Neural cell (in vitro differentiated cells): Measurements from ENCODE around the gene SDC1. TPM values are rescaled to one million over a fixed set of nuclear protein-coding genes. Genes with fewer than 3 reads are reported as not detected.

Experiments
- H2AFZ ChIP-seq: fragments of 200-600, 300-800 bp; sonication (generic), shearing (Covaris generic); 2 replicates; pipeline ENCODE4 v1.6.0; 2014; ENCODE audit warnings: low read depth, mild to moderate bottlenecking, antibody characterized with exemption, low read length, moderate library complexity
- H3F3A ChIP-seq: fragments of 200-600 bp; shearing (Covaris generic); 2 replicates; pipeline ENCODE4 v1.6.1; 2016; ENCODE audit warnings: mild to moderate bottlenecking, moderate library complexity, mixed read lengths, antibody characterized with exemption, low read length; ENCODE audit not compliant: insufficient read depth, poor library complexity, severe bottlenecking
- H3K27ac ChIP-seq: fragments of 200-600, 300-800 bp; sonication (generic), shearing (Covaris generic); 2 replicates; pipeline ENCODE4 v1.5.1; 2014; ENCODE audit warnings: mild to moderate bottlenecking, low read length, moderate library complexity
- H3K27me3 ChIP-seq: fragments of 300-800, 200-600 bp; sonication (generic), shearing (Covaris generic); 2 replicates; pipeline ENCODE4 v1.6.0; 2014; ENCODE audit warnings: mild to moderate bottlenecking, low read depth, low read length, moderate library complexity; ENCODE audit not compliant: insufficient read depth
- H3K36me3 ChIP-seq: fragments of 300-800, 200-600 bp; sonication (generic), shearing (Covaris generic); 2 replicates; pipeline ENCODE4 v1.5.1; 2014; ENCODE audit warnings: mild to moderate bottlenecking, antibody characterized with exemption, low read length, moderate library complexity; ENCODE audit not compliant: insufficient read depth
- H3K4me2 ChIP-seq: fragments of 300-800, 200-600 bp; sonication (generic), shearing (Covaris generic); 2 replicates; pipeline ENCODE4 v1.6.0; 2014; ENCODE audit warnings: mild to moderate bottlenecking, low read length
- H3K4me3 ChIP-seq: fragments of 300-800, 200-600 bp; sonication (generic), shearing (Covaris generic); 2 replicates; pipeline ENCODE4 v1.5.1; 2014; ENCODE audit warnings: mild to moderate bottlenecking, low read length, moderate library complexity
- H3K79me2 ChIP-seq: fragments of 200-600 bp; shearing (Covaris generic); replicated peaks from 2 replicates; pipeline ENCODE4 v1.6.0; 2014; ENCODE audit warnings: mild to moderate bottlenecking, low read length, moderate library complexity; ENCODE audit not compliant: insufficient read depth
- H3K9ac ChIP-seq: fragments of 300-800, 200-600 bp; sonication (generic), shearing (Covaris generic); 2 replicates; pipeline ENCODE4 v1.6.1; 2016; ENCODE audit warnings: mild to moderate bottlenecking, low read length, mixed read lengths
- H3K9me2 ChIP-seq: fragments of 200-600 bp; shearing (Covaris generic); 2 replicates; pipeline ENCODE4 v1.6.1; 2016; ENCODE audit warnings: mild to moderate bottlenecking, low read length, mixed read lengths; ENCODE audit not compliant: insufficient read depth
- H3K9me3 ChIP-seq: fragments of 200-600, 300-800 bp; sonication (generic), shearing (Covaris generic); 2 replicates; pipeline ENCODE4 v1.6.1; 2016; ENCODE audit warnings: mild to moderate bottlenecking, mixed run types, low read length, moderate library complexity, mixed read lengths
- H4K20me1 ChIP-seq: fragments of 200-600 bp; shearing (Covaris generic); 2 replicates; pipeline ENCODE4 v1.6.1; 2016; ENCODE audit warnings: mild to moderate bottlenecking, mixed run types; ENCODE audit not compliant: insufficient read depth
- CTCF ChIP-seq: fragments of 450-650 bp; IDR thresholded peaks from 2 replicates; pipeline ENCODE4 v1.5.1; 2014; ENCODE audit warnings: antibody characterized with exemption, mild to moderate bottlenecking, moderate library complexity; ENCODE audit not compliant: poor library complexity, severe bottlenecking
- EP300 ChIP-seq: fragments of 450-650 bp; conservative IDR thresholded peaks from 2 replicates; pipeline ENCODE4 v1.6.1; 2014; ENCODE audit warnings: antibody characterized with exemption, mild to moderate bottlenecking, moderate library complexity; ENCODE audit not compliant: poor library complexity, severe bottlenecking
- EZH2 ChIP-seq: fragments of 200-600, 300-800 bp; shearing (Covaris generic), sonication (generic); IDR thresholded peaks from 2 replicates; pipeline ENCODE4 v1.6.1; 2014; ENCODE audit warnings: antibody characterized with exemption, low read length, borderline replicate concordance, mild to moderate bottlenecking; ENCODE audit not compliant: insufficient read depth, poor library complexity, severe bottlenecking
- MXI1 ChIP-seq: fragments of 450-650 bp; conservative IDR thresholded peaks from 2 replicates; pipeline ENCODE4 v1.6.1; 2014; ENCODE audit warnings: antibody characterized with exemption, mild to moderate bottlenecking; ENCODE audit not compliant: poor library complexity, severe bottlenecking
- POLR2AphosphoS5 ChIP-seq: IDR thresholded peaks from 2 replicates; pipeline ENCODE4 v1.6.1; 2012
- RAD21 ChIP-seq: fragments of 450-650 bp; conservative IDR thresholded peaks from 2 replicates; pipeline ENCODE4 v1.6.1; 2014; ENCODE audit warnings: antibody characterized with exemption, mild to moderate bottlenecking, moderate library complexity
- REST ChIP-seq: IDR thresholded peaks from 2 replicates; pipeline ENCODE4 v1.6.1; 2012; ENCODE audit warnings: borderline replicate concordance
- SMC3 ChIP-seq: fragments of 450-650 bp; conservative IDR thresholded peaks from 2 replicates; pipeline ENCODE4 v1.6.1; 2014; ENCODE audit warnings: antibody characterized with exemption, mild to moderate bottlenecking, moderate library complexity; ENCODE audit not compliant: poor library complexity
- TAF1 ChIP-seq: IDR thresholded peaks from 2 replicates; pipeline ENCODE4 v1.6.1; 2012; ENCODE audit warnings: low read depth
- polyA plus RNA-seq: library from polyadenylated mRNA; depleted of rRNA; stranded (reverse); fragments of >200 nt; gene quantifications from 2 replicates; pipeline ENCODE4 v1.2.3, GENCODE V29; 2014

Gene SDC1
- polyA plus RNA-seq, 1 donor from 2014 or later: 14.9 TPM

- TF ChIP-seq EP300: no peak
- TF ChIP-seq REST: no peak
- TF ChIP-seq SMC3: no peak
- no peak for TF ChIP-seq TAF1
- TF ChIP-seq RAD21: no peak
- TF ChIP-seq EZH2: no peak
- no peak for TF ChIP-seq MXI1
- no peak for TF ChIP-seq POLR2AphosphoS5
- TF ChIP-seq CTCF: no peak
- H3K9me2 ChIP-seq: no peaks in the 10 kb centered on the region
- no peak overlapping the region for H3K9ac ChIP-seq
- no peak overlapping the region for H3K4me3 ChIP-seq
- no peak overlapping the region for H3K4me2 ChIP-seq
- H3F3A ChIP-seq: no peaks in the 10 kb centered on the region
- H3K79me2 ChIP-seq: no peaks in the 10 kb centered on the region
- no peaks in the 10 kb centered on the region for H4K20me1 ChIP-seq
- H3K9me3 ChIP-seq: no peaks in the 10 kb centered on the region
- H2AFZ ChIP-seq: no peak overlapping the region
- no peaks in the 10 kb centered on the region for H3K27me3 ChIP-seq
- H3K36me3 ChIP-seq: no peaks in the 10 kb centered on the region
- H3K27ac ChIP-seq: no peak overlapping the region
These were observed 71.6 kb downstream of the SDC1 start for GRCh38 chr2:20153131-20153851.

- H3K9ac ChIP-seq: no peak overlapping the region
- H3K9me2 ChIP-seq: no peaks in the 10 kb centered on the region
- no peaks in the 10 kb centered on the region for H3K36me3 ChIP-seq
- no peaks in the 10 kb centered on the region for H3F3A ChIP-seq
- no peaks in the 10 kb centered on the region for H3K27me3 ChIP-seq
- H3K27ac ChIP-seq: no peak overlapping the region
- TF ChIP-seq RAD21: no peak
- TF ChIP-seq EP300: no peak
- no peak for TF ChIP-seq EZH2
- TF ChIP-seq CTCF: no peak
- TF ChIP-seq MXI1: no peak
- no peaks in the 10 kb centered on the region for H3K9me3 ChIP-seq
- no peak overlapping the region for H2AFZ ChIP-seq
- no peak overlapping the region for H3K4me2 ChIP-seq
- no peaks in the 10 kb centered on the region for H4K20me1 ChIP-seq
- H3K4me3 ChIP-seq: no peak overlapping the region
- H3K79me2 ChIP-seq: no peaks in the 10 kb centered on the region
These were observed 73.9 kb downstream of the SDC1 start for GRCh38 chr2:20150806-20151571.
